Stimulated activated naive B cell treated with anti-CD40 and anti-IgM and Interleukin-4, amounts not matched to agents 10 μg/mL and 1 μg/mL and 100 μg/mL, for 72 hours (primary cell): ENCODE measurements around the gene TMPRSS3.

ENCODE experiments used
- ATAC-seq, 2 donors: fragments of 150-1000 bp; cut with Tn5 transposase; replicated peaks; 2 replicates each; pipeline ENCODE4 v1.10.0; 2021; ENCODE audit warnings: moderate library complexity in 1 of 2
- DNase-seq: peaks from one replicate; pipeline ENCODE4 v3.0.0; 2021
- H3K27ac Mint-ChIP-seq: one replicate; pipeline ENCODE4 v1.8.0; 2022; ENCODE audit warnings: mild to moderate bottlenecking, mixed read lengths
- H3K27me3 Mint-ChIP-seq, 2 donors: one replicate each; pipeline ENCODE4 v1.8.0; 2022; ENCODE audit warnings: mixed read lengths in 2 of 2
- H3K36me3 Mint-ChIP-seq, 2 donors: one replicate each; pipeline ENCODE4 v1.8.0; 2022; ENCODE audit warnings: mixed read lengths in 2 of 2, mild to moderate bottlenecking in 1 of 2
- H3K4me1 Mint-ChIP-seq, 2 donors: one replicate each; pipeline ENCODE4 v1.8.0; 2022; ENCODE audit warnings: mixed read lengths in 2 of 2, mild to moderate bottlenecking in 1 of 2
- H3K4me3 Mint-ChIP-seq, 2 donors: one replicate each; pipeline ENCODE4 v1.8.0; 2022; ENCODE audit warnings: mild to moderate bottlenecking in 2 of 2, mixed read lengths in 2 of 2, moderate library complexity in 1 of 2
- H3K9me3 Mint-ChIP-seq, 2 donors: one replicate each; pipeline ENCODE4 v1.8.0; 2022; ENCODE audit warnings: mixed read lengths in 2 of 2, mild to moderate bottlenecking in 1 of 2

The TMPRSS3 gene

GRCh38 chr21:42347601-42348327 is 48.1 kb downstream of the TMPRSS3 start:
- Mint-ChIP-seq H3K27me3 (peaks cover 6 to 14% of the 10 kb centered on the region in 2 donors), H3K27ac (no peak overlapping the region), H3K9me3 (no peaks in the 10 kb centered on the region), H3K36me3 (no peaks in the 10 kb centered on the region), H3K4me3 (no peak overlapping the region), H3K4me1 (no peaks in the 10 kb centered on the region)
- ATAC-seq = no peak
- DNase-seq = no peak

GRCh38 chr21:42346866-42347600 is 48.8 kb downstream of the TMPRSS3 start:
- H3K27me3 Mint-ChIP-seq = peaks cover under 1 to 6% of the 10 kb centered on the region in 2 donors
- ATAC-seq = no peak
- no peaks in the 10 kb centered on the region for H3K36me3 Mint-ChIP-seq
- H3K4me3 Mint-ChIP-seq = no peak overlapping the region
- H3K27ac Mint-ChIP-seq = no peak overlapping the region
- H3K9me3 Mint-ChIP-seq = no peaks in the 10 kb centered on the region
- DNase-seq = no peak
- H3K4me1 Mint-ChIP-seq = no peaks in the 10 kb centered on the region

GRCh38 chr21:42346441-42346840 is 49.4 kb downstream of the TMPRSS3 start:
- no peaks in the 10 kb centered on the region for H3K9me3 Mint-ChIP-seq
- H3K4me1 Mint-ChIP-seq = no peaks in the 10 kb centered on the region
- no peak overlapping the region for H3K27ac Mint-ChIP-seq
- peaks cover 0 to 6% of the 10 kb centered on the region in 2 donors for H3K27me3 Mint-ChIP-seq
- H3K4me3 Mint-ChIP-seq = no peak overlapping the region
- DNase-seq = no peak
- ATAC-seq = no peak
- H3K36me3 Mint-ChIP-seq = no peaks in the 10 kb centered on the region

- Mint-ChIP-seq H3K27me3 (peaks cover 0 to 6% of the 10 kb centered on the region in 2 donors), H3K9me3 (no peaks in the 10 kb centered on the region), H3K36me3 (no peaks in the 10 kb centered on the region), H3K4me3 (no peak overlapping the region), H3K4me1 (no peaks in the 10 kb centered on the region), H3K27ac (no peak overlapping the region)
- ATAC-seq (no peak), DNase-seq (no peak)
Measured at GRCh38 chr21:42344631-42345030, 51.2 kb downstream of the TMPRSS3 start.

GRCh38 chr21:42343963-42344510 is 51.8 kb downstream of the TMPRSS3 start:
- Mint-ChIP-seq H3K27me3 (peaks cover 0 to 6% of the 10 kb centered on the region in 2 donors), H3K4me3 (no peak overlapping the region), H3K4me1 (peaks cover 0 to 3% of the 10 kb centered on the region in 2 donors), H3K9me3 (no peaks in the 10 kb centered on the region), H3K36me3 (no peaks in the 10 kb centered on the region), H3K27ac (no peak overlapping the region)
- DNase-seq (no peak), ATAC-seq (no peak)

- Mint-ChIP-seq H3K27ac (no peak overlapping the region), H3K27me3 (peaks cover 0 to 6% of the 10 kb centered on the region in 2 donors), H3K36me3 (no peaks in the 10 kb centered on the region), H3K4me1 (peaks cover 0 to 5% of the 10 kb centered on the region in 2 donors), H3K9me3 (no peaks in the 10 kb centered on the region), H3K4me3 (no peak overlapping the region)
- ATAC-seq (no peak), DNase-seq (no peak)
Measured at GRCh38 chr21:42343556-42343955, 52.3 kb downstream of the TMPRSS3 start.

- peaks cover 0 to 7% of the 10 kb centered on the region in 2 donors for H3K27me3 Mint-ChIP-seq
- no peaks in the 10 kb centered on the region for H3K9me3 Mint-ChIP-seq
- H3K4me1 Mint-ChIP-seq = peaks cover 3 to 7% of the 10 kb centered on the region in 2 donors
- ATAC-seq (no peak), DNase-seq (no peak)
- H3K4me3 Mint-ChIP-seq = no peak overlapping the region
- H3K36me3 Mint-ChIP-seq = no peaks in the 10 kb centered on the region
- no peak overlapping the region for H3K27ac Mint-ChIP-seq
Measured at GRCh38 chr21:42343101-42343500, 52.8 kb downstream of the TMPRSS3 start.

GRCh38 chr21:42341776-42342542 is 53.9 kb downstream of the TMPRSS3 start:
- ATAC-seq (no peak), DNase-seq (no peak)
- Mint-ChIP-seq H3K36me3 (no peaks in the 10 kb centered on the region), H3K9me3 (no peaks in the 10 kb centered on the region), H3K27ac (no peak overlapping the region), H3K4me1 (peaks cover 10 to 12% of the 10 kb centered on the region in 2 donors), H3K4me3 (no peak overlapping the region), H3K27me3 (peaks cover 5 to 16% of the 10 kb centered on the region in 2 donors)

- Mint-ChIP-seq H3K36me3 (no peaks in the 10 kb centered on the region), H3K27me3 (peaks cover 5 to 13% of the 10 kb centered on the region in 2 donors), H3K4me3 (no peak overlapping the region), H3K4me1 (peaks cover 10 to 12% of the 10 kb centered on the region in 2 donors), H3K27ac (no peak overlapping the region), H3K9me3 (no peaks in the 10 kb centered on the region)
- no peak for ATAC-seq
- DNase-seq = no peak
Measured at GRCh38 chr21:42340187-42341050, 55.4 kb downstream of the TMPRSS3 start.

GRCh38 chr21:42338729-42339715 is 56.8 kb downstream of the TMPRSS3 start:
- H3K4me3 Mint-ChIP-seq = no peak overlapping the region
- DNase-seq (no peak), ATAC-seq (peak in 1 of 2 donors; percentile 52)
- H3K4me1 Mint-ChIP-seq = peaks cover 10 to 12% of the 10 kb centered on the region in 2 donors
- no peaks in the 10 kb centered on the region for H3K9me3 Mint-ChIP-seq
- H3K27ac Mint-ChIP-seq = no peak overlapping the region
- no peaks in the 10 kb centered on the region for H3K36me3 Mint-ChIP-seq
- peaks cover 5 to 18% of the 10 kb centered on the region in 2 donors for H3K27me3 Mint-ChIP-seq

- ATAC-seq (peak; percentile 98), DNase-seq (peak; percentile 70)
- Mint-ChIP-seq H3K36me3 (no peaks in the 10 kb centered on the region), H3K27ac (no peak overlapping the region), H3K27me3 (peaks cover 10 to 24% of the 10 kb centered on the region in 2 donors), H3K9me3 (no peaks in the 10 kb centered on the region), H3K4me1 (peaks cover 10 to 12% of the 10 kb centered on the region in 2 donors), H3K4me3 (peak overlapping the region in 1 of 2 donors; percentile 25)
Measured at GRCh38 chr21:42337830-42338728, 57.8 kb downstream of the TMPRSS3 start.

GRCh38 chr21:42337276-42337675 is 58.6 kb downstream of the TMPRSS3 start:
- no peak overlapping the region for H3K4me3 Mint-ChIP-seq
- H3K27ac Mint-ChIP-seq = no peak overlapping the region
- H3K36me3 Mint-ChIP-seq = peaks cover 0 to 4% of the 10 kb centered on the region in 2 donors
- peaks cover 0 to 4% of the 10 kb centered on the region in 2 donors for H3K9me3 Mint-ChIP-seq
- no peak for ATAC-seq
- peaks cover 10 to 12% of the 10 kb centered on the region in 2 donors for H3K4me1 Mint-ChIP-seq
- no peak for DNase-seq
- peaks cover 15 to 31% of the 10 kb centered on the region in 2 donors for H3K27me3 Mint-ChIP-seq
